Heart left ventricle (tissue), 13 donors: ENCODE results near the gene CPT1B.

Source experiments
- CTCF ChIP-seq, 12 donors: fragments of 200-600 bp; sonication (generic) in 4 of 12; IDR thresholded peaks; one replicate each; pipeline versions ENCODE4 v1.5.0 to v1.8.0; 2018 to 2022; ENCODE audit warnings: antibody characterized with exemption in 12 of 12, mild to moderate bottlenecking in 5 of 12
- POLR2A ChIP-seq, 2 donors: fragments of 450-650 bp; IDR thresholded peaks; one replicate each; pipeline ENCODE4 v1.6.1; 2017; ENCODE audit warnings: antibody characterized with exemption in 2 of 2, mild to moderate bottlenecking in 2 of 2, moderate library complexity in 2 of 2
- donor health status: ischemic (EF 13 %, LVEDD 7.1; RV severe dilation, severe dysfunction).
- donor health status: DM: no; HTN: yes; CAD: no.
- donor health status: DM: no; HTN: no; CAD: no.
- donor health status: ischemic (EF 25% LVEDD 6.9; RV normal size, moderate dysfunction).
- donor health status: ischemic (EF 25% LVEDD 5.7; RV mildly dilated, moderate dysfunction).
- donor health status: ischemic (EF 35%, LVEDD 5.7; RV mildly dilated, moderate dysfunction).
- donor health status: nonischemic (EF 11% LVEDD 7.7; RV severe dilation, severe dysfunction).
- donor health status: DM: yes; HTN: yes; CAD: no.
- donor health status: PGD.
- donor health status: ischemic (EF 29% LVEDD 5.4; RV normal size, mild dysfunction).
- donor health status: nonischemic (EF 23%, LVEDD 6.1; RV moderate dilation, normal function).

- no peak for TF ChIP-seq POLR2A (IDR thresholded peaks at IDR 0.05)
- no peak for TF ChIP-seq CTCF (IDR thresholded peaks at IDR 0.05)
These were observed 1.2 kb downstream of the CPT1B start for GRCh38 chr22:50576806-50577696.
